Measurements from ENCODE around the gene PMPCA.
"Not testable (repeated sequence)": the region's sequence is repeated elsewhere in the genome, so short reads cannot be mapped to it uniquely, and the experiment has no call there.

Gene PMPCA

GRCh38 chr9:136395345-136396218, 14.9 kb upstream of the PMPCA start:
- no peaks in the 10 kb centered on the region for H3K27me3 Mint-ChIP-seq
- no peak overlapping the region for H3K4me3 Mint-ChIP-seq
- no peak for DNase-seq
- H3K36me3 Mint-ChIP-seq (ENCODE audit: low read depth) = peaks cover 85% of the 10 kb centered on the region
- H3K9me3 Mint-ChIP-seq = no peaks in the 10 kb centered on the region
- no peak overlapping the region for H3K27ac Mint-ChIP-seq
- peaks cover 23% of the 10 kb centered on the region for H3K4me1 Mint-ChIP-seq (ENCODE audit: low read depth)

- Mint-ChIP-seq H3K4me1 (ENCODE audit: low read depth) (peaks cover 28% of the 10 kb centered on the region), H3K4me3 (no peak overlapping the region), H3K36me3 (ENCODE audit: low read depth) (peaks cover 85% of the 10 kb centered on the region), H3K27ac (no peak overlapping the region), H3K27me3 (no peaks in the 10 kb centered on the region), H3K9me3 (no peaks in the 10 kb centered on the region)
- no peak for DNase-seq
Measured at GRCh38 chr9:136396219-136396515, 14.3 kb upstream of the PMPCA start.

GRCh38 chr9:136397643-136398042, 12.8 kb upstream of the PMPCA start:
- Mint-ChIP-seq H3K27ac (no peak overlapping the region), H3K36me3 (ENCODE audit: low read depth) (peaks cover 85% of the 10 kb centered on the region), H3K9me3 (no peaks in the 10 kb centered on the region), H3K4me1 (ENCODE audit: low read depth) (peaks cover 39% of the 10 kb centered on the region), H3K4me3 (no peak overlapping the region), H3K27me3 (no peaks in the 10 kb centered on the region)
- DNase-seq = no peak

- H3K4me3 Mint-ChIP-seq = peak overlapping the region; percentile 94
- DNase-seq = no peak
- no peaks in the 10 kb centered on the region for H3K9me3 Mint-ChIP-seq
- no peaks in the 10 kb centered on the region for H3K27me3 Mint-ChIP-seq
- H3K27ac Mint-ChIP-seq = peak overlapping the region; percentile 91
- H3K36me3 Mint-ChIP-seq (ENCODE audit: low read depth) = peaks cover 81% of the 10 kb centered on the region
- H3K4me1 Mint-ChIP-seq (ENCODE audit: low read depth) = peaks cover 41% of the 10 kb centered on the region
Measured at GRCh38 chr9:136398286-136398685, 12.2 kb upstream of the PMPCA start.

- peak; percentile 68 for DNase-seq
- Mint-ChIP-seq H3K36me3 (ENCODE audit: low read depth) (peaks cover 81% of the 10 kb centered on the region), H3K27ac (peak overlapping the region; percentile 91), H3K9me3 (no peaks in the 10 kb centered on the region), H3K27me3 (no peaks in the 10 kb centered on the region), H3K4me1 (ENCODE audit: low read depth) (peaks cover 53% of the 10 kb centered on the region), H3K4me3 (peak overlapping the region; percentile 94)
Measured at GRCh38 chr9:136399176-136400037, 11.1 kb upstream of the PMPCA start.

GRCh38 chr9:136400038-136400834, 10.2 kb upstream of the PMPCA start, which contains the start of gene SNAPC4:
TSS of gene SNAPC4 (minus strand) at chr9:136400170. CDS start at chr9:136398428, 1,742 bp downstream.
- H3K36me3 Mint-ChIP-seq (ENCODE audit: low read depth) = peaks cover 81% of the 10 kb centered on the region
- peaks cover 61% of the 10 kb centered on the region for H3K4me1 Mint-ChIP-seq (ENCODE audit: low read depth)
- H3K27me3 Mint-ChIP-seq = no peaks in the 10 kb centered on the region
- no peaks in the 10 kb centered on the region for H3K9me3 Mint-ChIP-seq
- DNase-seq = peak; percentile 92
- H3K4me3 Mint-ChIP-seq = peak within 1 kb of the TSS; percentile 94
- H3K27ac Mint-ChIP-seq = peak within 1 kb of the TSS; percentile 91

- H3K9me3 Mint-ChIP-seq = no peaks in the 10 kb centered on the region
- H3K4me1 Mint-ChIP-seq (ENCODE audit: low read depth) = peaks cover 69% of the 10 kb centered on the region
- H3K36me3 Mint-ChIP-seq (ENCODE audit: low read depth) = peaks cover 80% of the 10 kb centered on the region
- no peak for DNase-seq
- peak overlapping the region; percentile 84 for H3K27ac Mint-ChIP-seq
- peak overlapping the region; percentile 6 for H3K4me3 Mint-ChIP-seq
- H3K27me3 Mint-ChIP-seq = no peaks in the 10 kb centered on the region
Measured at GRCh38 chr9:136401173-136401922, 9.1 kb upstream of the PMPCA start.

GRCh38 chr9:136402067-136402466, 8.4 kb upstream of the PMPCA start:
- peaks cover 77% of the 10 kb centered on the region for H3K36me3 Mint-ChIP-seq (ENCODE audit: low read depth)
- H3K27ac Mint-ChIP-seq = peak overlapping the region; percentile 85
- peak overlapping the region; percentile 31 for H3K4me3 Mint-ChIP-seq

GRCh38 chr9:136403538-136403914, 6.9 kb upstream of the PMPCA start:
- Mint-ChIP-seq H3K27ac (peak overlapping the region; percentile 96), H3K9me3 (no peaks in the 10 kb centered on the region), H3K4me3 (peak overlapping the region; percentile 70), H3K27me3 (no peaks in the 10 kb centered on the region), H3K36me3 (ENCODE audit: low read depth) (peaks cover 78% of the 10 kb centered on the region), H3K4me1 (ENCODE audit: low read depth) (peaks cover 73% of the 10 kb centered on the region)
- DNase-seq = peak; percentile 78

More at GRCh38 chr9:136402067-136402466, 8.4 kb upstream of the PMPCA start:
- H3K4me1 Mint-ChIP-seq (ENCODE audit: low read depth) = peaks cover 71% of the 10 kb centered on the region
- H3K9me3 Mint-ChIP-seq = no peaks in the 10 kb centered on the region
- DNase-seq = no peak
- no peaks in the 10 kb centered on the region for H3K27me3 Mint-ChIP-seq

GRCh38 chr9:136403915-136404800, 6.3 kb upstream of the PMPCA start:
- Mint-ChIP-seq H3K4me1 (ENCODE audit: low read depth) (peaks cover 73% of the 10 kb centered on the region), H3K9me3 (no peaks in the 10 kb centered on the region), H3K36me3 (ENCODE audit: low read depth) (peaks cover 78% of the 10 kb centered on the region), H3K27me3 (no peaks in the 10 kb centered on the region), H3K4me3 (peak overlapping the region; percentile 70), H3K27ac (peak overlapping the region; percentile 96)
- DNase-seq = peak; percentile 62

GRCh38 chr9:136404801-136405136, 5.7 kb upstream of the PMPCA start:
- Mint-ChIP-seq H3K4me3 (peak overlapping the region; percentile 70), H3K27ac (peak overlapping the region; percentile 96), H3K27me3 (no peaks in the 10 kb centered on the region), H3K9me3 (no peaks in the 10 kb centered on the region), H3K4me1 (ENCODE audit: low read depth) (peaks cover 77% of the 10 kb centered on the region), H3K36me3 (ENCODE audit: low read depth) (peaks cover 81% of the 10 kb centered on the region)
- no peak for DNase-seq

- DNase-seq = no peak
- no peaks in the 10 kb centered on the region for H3K27me3 Mint-ChIP-seq
- no peaks in the 10 kb centered on the region for H3K9me3 Mint-ChIP-seq
- peaks cover 76% of the 10 kb centered on the region for H3K4me1 Mint-ChIP-seq (ENCODE audit: low read depth)
- peaks cover 84% of the 10 kb centered on the region for H3K36me3 Mint-ChIP-seq (ENCODE audit: low read depth)
- no peak overlapping the region for H3K4me3 Mint-ChIP-seq
- peak overlapping the region; percentile 96 for H3K27ac Mint-ChIP-seq
Measured at GRCh38 chr9:136405481-136405880, 5.0 kb upstream of the PMPCA start.

- Mint-ChIP-seq H3K27ac (peak overlapping the region; percentile 96), H3K36me3 (ENCODE audit: low read depth) (peaks cover 87% of the 10 kb centered on the region), H3K4me1 (ENCODE audit: low read depth) (peaks cover 72% of the 10 kb centered on the region)
- DNase-seq, H3K9me3 Mint-ChIP-seq, H3K27me3 Mint-ChIP-seq, H3K4me3 Mint-ChIP-seq: not testable (repeated sequence)
Measured at GRCh38 chr9:136405904-136406303, 4.6 kb upstream of the PMPCA start.
